HL-60/S4 treated with retinoic acid at 250 ng/mL for 4 days and 3 days (cell line): ENCODE measurements around the gene SFXN4.
"Not testable (repeated sequence)": the region's sequence is repeated elsewhere in the genome, so short reads cannot be mapped to it uniquely, and the experiment has no call there.

Source experiments
- in situ Hi-C: fragments of 300-500 bp; cut with MboI; formaldehyde crosslinking; loops from 2 replicates; pipeline ENCODE4 v1.7.0; 2022; ENCODE audit warnings: low sequenced_read_pairs

The SFXN4 gene

GRCh38 chr10:119113751-119114732 is 51.5 kb downstream of the SFXN4 start:
- in situ Hi-C loops: no loop called here

DNA sequence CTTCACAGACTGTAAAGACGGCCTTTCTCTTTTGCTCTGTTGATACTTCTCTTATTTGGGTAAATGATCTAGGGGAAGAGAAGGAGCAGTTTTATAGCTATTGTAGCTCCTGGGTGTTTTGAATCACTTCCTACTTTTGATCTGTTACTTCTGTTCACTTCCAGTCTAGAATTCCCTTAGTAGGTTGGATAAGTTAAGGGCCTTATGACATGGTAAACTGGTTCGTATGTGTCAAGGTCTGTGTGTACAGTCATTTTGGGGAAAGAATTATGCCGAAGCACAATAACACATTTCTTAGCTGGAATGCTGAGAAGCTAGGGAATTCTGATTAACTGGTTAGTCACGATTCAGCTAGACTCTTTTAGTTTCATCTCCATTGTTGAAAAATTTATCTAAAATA is 53.5 kb downstream of the SFXN4 start:
- in situ Hi-C loops: no loop called here

- in situ Hi-C loops: not testable (repeated sequence)
Observed at GRCh38 chr10:119107771-119108170, 57.7 kb downstream of the SFXN4 start.

DNA sequence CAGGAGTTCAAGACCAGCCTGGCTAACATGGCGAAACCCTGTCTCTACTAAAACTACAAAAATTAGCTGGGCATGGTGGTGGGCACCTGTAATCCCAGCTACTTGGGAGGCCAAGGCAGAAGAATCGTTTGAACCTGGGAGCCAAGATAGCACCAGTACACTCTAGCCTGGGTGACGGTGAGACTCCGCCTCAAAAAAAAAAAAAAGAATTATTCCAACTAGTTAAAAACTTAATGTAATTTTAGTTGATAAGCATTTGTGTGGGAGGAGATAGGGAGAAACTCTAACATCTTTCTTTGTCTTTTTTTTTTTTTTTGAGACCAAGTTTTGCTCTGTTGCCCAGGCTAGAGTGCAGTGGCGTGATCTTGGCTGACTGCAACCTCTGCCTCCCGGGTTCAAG is 58.4 kb downstream of the SFXN4 start:
- in situ Hi-C loops: not testable (repeated sequence)

- in situ Hi-C loops: not testable (repeated sequence)
Observed at GRCh38 chr10:119105899-119106298, 59.6 kb downstream of the SFXN4 start.

DNA sequence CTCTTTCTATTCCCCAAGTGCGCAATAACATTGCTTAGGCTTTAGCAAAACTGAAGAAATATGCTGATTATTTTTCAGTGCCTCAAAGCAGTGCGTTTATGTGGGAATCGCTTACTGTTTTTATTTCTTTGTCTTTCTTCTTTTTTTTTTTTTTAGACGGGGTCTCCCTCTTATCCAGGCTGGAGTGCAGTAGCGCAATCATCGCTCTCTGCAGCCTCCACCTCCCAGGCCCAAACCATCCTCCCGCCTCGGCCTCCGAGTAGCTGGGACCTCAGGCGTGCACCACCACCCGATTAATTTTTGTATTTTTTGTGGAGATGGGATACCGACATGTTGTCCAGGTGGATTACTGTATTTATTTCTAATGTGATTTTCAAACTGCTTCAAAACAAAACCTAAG is 60.4 kb downstream of the SFXN4 start:
- in situ Hi-C loops: no loop called here

- in situ Hi-C loops: no loop called here
Observed at GRCh38 chr10:119104654-119105015, 60.9 kb downstream of the SFXN4 start.

- in situ Hi-C loops: no loop called here
Observed at GRCh38 chr10:119103903-119104653, 61.4 kb downstream of the SFXN4 start, which contains the start of gene DENND10. Gene DENND10 (plus strand): TSS chr10:119104113. CDS start chr10:119104143, 30 bp downstream.

DNA sequence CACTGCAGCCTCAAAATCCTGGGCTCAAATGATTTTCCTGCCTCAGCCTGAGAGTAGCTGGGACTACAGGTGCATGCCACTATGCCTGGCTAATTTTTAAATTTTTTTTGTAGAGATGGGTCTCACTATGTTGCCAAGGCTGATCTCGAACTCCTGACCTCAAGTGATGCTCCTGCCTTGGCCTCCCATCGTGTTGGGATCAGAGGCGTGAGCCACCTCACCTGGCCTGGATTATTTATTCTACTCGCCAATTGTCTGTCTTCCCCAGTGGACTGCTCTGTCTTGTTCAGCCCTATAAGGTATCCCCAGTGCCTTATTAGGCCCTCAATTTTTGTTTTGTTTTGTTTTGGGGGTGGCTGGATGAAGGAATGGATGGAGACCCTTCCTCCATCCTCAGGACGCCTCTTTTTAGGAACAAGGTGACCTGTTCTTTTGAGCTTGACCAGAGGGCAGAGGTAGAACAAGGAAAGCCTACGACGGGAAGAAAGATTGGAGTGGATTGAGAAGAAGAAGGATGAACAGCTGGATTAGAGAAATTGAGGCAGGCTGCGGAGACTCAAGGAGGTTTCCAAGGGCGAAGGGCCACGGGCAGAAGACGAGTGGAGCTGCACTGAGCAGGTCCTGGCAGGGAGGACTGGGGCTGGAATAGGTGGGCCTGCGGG is 62.1 kb downstream of the SFXN4 start:
- in situ Hi-C loops: no loop called here

GRCh38 chr10:119101366-119102098 is 64.0 kb downstream of the SFXN4 start:
- in situ Hi-C loops: no loop called here

DNA sequence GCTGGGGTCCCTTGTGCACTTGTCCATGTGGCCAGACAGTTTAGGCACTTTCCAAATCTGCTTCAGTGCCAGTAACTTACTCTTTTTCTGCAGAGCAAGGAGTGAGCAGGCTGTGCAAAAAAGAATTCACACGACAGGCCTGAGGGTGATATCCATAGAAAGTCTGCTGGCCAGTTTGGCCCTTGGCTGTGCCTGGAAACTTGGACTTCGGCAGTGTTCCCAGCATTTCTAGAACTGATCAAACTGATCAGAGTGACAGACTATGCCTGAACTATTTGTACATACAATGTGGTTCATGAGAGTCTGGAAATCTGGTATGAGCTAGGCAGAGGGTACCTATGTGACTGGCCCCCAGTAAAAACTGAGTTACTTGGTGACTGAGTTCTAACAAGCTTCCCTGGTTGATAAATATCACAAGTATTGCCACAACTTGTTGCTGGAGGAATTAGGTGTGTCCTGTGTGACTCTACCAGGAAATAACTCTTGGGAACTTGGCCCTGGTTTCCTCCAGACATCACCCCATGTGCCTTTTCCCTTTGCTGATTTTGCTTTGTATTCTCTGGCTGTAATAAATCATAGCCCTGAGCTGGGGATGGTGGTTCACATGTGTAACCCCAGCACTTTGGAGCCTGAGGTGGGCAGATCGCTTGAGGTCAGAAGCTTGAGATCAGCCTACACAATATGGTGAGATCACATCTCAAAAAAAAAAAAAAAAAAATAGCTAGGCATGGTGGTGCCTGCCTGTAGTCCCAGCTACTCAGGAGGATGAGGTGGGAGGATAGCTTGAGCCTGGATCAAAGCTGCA is 64.9 kb downstream of the SFXN4 start:
- in situ Hi-C loops: no loop called here

DNA sequence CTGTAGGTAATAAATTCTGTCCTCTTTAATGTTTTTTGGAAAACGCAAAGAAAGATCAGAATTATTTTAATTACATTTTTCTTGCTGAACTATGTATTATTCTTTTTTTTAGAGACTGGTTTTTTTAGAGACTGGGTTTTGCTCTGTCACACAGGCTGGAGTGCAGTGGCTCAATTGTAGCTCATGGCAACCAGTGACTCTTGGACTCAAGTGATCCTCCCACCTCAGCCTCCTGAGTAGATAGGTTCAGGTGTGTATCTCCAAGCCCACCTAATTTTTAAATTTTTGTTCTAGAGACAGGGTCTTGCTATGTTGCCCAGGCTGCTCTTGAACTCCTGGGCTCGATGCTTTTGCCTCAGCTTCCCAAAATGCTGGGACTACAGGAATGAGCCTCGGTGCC is 66.9 kb downstream of the SFXN4 start:
- in situ Hi-C loops: no loop called here

GRCh38 chr10:119096641-119097415 is 68.7 kb downstream of the SFXN4 start:
- in situ Hi-C loops: not testable (repeated sequence)

- in situ Hi-C loops: no loop called here
Observed at GRCh38 chr10:119095640-119096039, 69.9 kb downstream of the SFXN4 start.

GRCh38 chr10:119090968-119091367 is 74.5 kb downstream of the SFXN4 start:
- in situ Hi-C loops: no loop called here
